Mesendoderm (in vitro differentiated cells): Measurements from ENCODE around the gene ZFHX3.

Experiments
- DNase-seq: peaks from one replicate; pipeline ENCODE4 v3.0.0; 2013
- H2AK5ac ChIP-seq: 2 replicates; pipeline ENCODE4 v1.6.1; 2013; ENCODE audit warnings: low read length, inconsistent platforms
- H2BK120ac ChIP-seq: 2 replicates; pipeline ENCODE4 v1.6.1; 2013; ENCODE audit warnings: low read depth, mild to moderate bottlenecking, low read length, moderate library complexity, mixed read lengths
- H2BK15ac ChIP-seq: replicated peaks from 2 replicates; pipeline ENCODE4 v1.6.1; 2013; ENCODE audit warnings: low read depth, mild to moderate bottlenecking, moderate library complexity
- H2BK5ac ChIP-seq: 2 replicates; pipeline ENCODE4 v1.6.1; 2013; ENCODE audit warnings: low read length, inconsistent platforms
- H3K18ac ChIP-seq: 2 replicates; pipeline ENCODE4 v1.6.1; 2013; ENCODE audit warnings: mild to moderate bottlenecking, low read length, mixed read lengths
- H3K23ac ChIP-seq: one replicate; pipeline ENCODE4 v1.6.1; 2013; ENCODE audit warnings: low read length
- H3K27ac ChIP-seq: 2 replicates; pipeline ENCODE4 v1.5.1; 2013; ENCODE audit warnings: low read depth, mild to moderate bottlenecking, inconsistent platforms, low read length, moderate library complexity
- H3K27me3 ChIP-seq: 2 replicates; pipeline ENCODE4 v1.6.1; 2013; ENCODE audit warnings: low read length, control low read depth, mild to moderate bottlenecking, inconsistent platforms; ENCODE audit not compliant: insufficient read depth, poor library complexity
- H3K36me3 ChIP-seq: 2 replicates; pipeline ENCODE4 v1.6.1; 2013; ENCODE audit warnings: low read length, inconsistent platforms; ENCODE audit not compliant: control insufficient read depth, insufficient read depth
- H3K4ac ChIP-seq: one replicate; pipeline ENCODE4 v1.6.1; 2013; ENCODE audit warnings: low read depth, mild to moderate bottlenecking, low read length, moderate library complexity
- H3K4me1 ChIP-seq: 2 replicates; pipeline ENCODE4 v1.6.1; 2013; ENCODE audit warnings: low read depth, low read length, inconsistent platforms; ENCODE audit not compliant: control insufficient read depth
- H3K4me2 ChIP-seq: 2 replicates; pipeline ENCODE4 v1.6.1; 2013; ENCODE audit warnings: low read length
- H3K4me3 ChIP-seq: 2 replicates; pipeline ENCODE4 v1.5.1; 2013; ENCODE audit warnings: mild to moderate bottlenecking, low read length
- H3K56ac ChIP-seq: one replicate; pipeline ENCODE4 v1.6.1; 2013; ENCODE audit warnings: low read length
- H3K79me1 ChIP-seq: 2 replicates; pipeline ENCODE4 v1.6.1; 2013; ENCODE audit warnings: low read length, inconsistent platforms
- H3K79me2 ChIP-seq: 2 replicates; pipeline ENCODE4 v1.6.1; 2013; ENCODE audit warnings: mild to moderate bottlenecking, low read length; ENCODE audit not compliant: control insufficient read depth, insufficient read depth
- H3K9ac ChIP-seq: 2 replicates; pipeline ENCODE4 v1.6.1; 2013; ENCODE audit warnings: low read length, inconsistent platforms
- H4K5ac ChIP-seq: one replicate; pipeline ENCODE4 v1.6.1; 2013; ENCODE audit warnings: low read length
- H4K8ac ChIP-seq: one replicate; pipeline ENCODE4 v1.6.1; 2013; ENCODE audit warnings: low read depth, mild to moderate bottlenecking, control low read depth, low read length, moderate library complexity
- WGBS: extraction: QIAGEN DNeasy Blood & Tissue Kit; methylation state at CpG from one replicate; pipeline ENCODE4 v1.1.7; 2013; ENCODE audit warnings: low lambda C conversion rate, missing lambda C conversion rate; ENCODE audit not compliant: insufficient coverage; ENCODE audit errors: extremely low coverage; 5-methylcytosine and 5-hydroxymethylcytosine counted together

Gene ZFHX3

DNA sequence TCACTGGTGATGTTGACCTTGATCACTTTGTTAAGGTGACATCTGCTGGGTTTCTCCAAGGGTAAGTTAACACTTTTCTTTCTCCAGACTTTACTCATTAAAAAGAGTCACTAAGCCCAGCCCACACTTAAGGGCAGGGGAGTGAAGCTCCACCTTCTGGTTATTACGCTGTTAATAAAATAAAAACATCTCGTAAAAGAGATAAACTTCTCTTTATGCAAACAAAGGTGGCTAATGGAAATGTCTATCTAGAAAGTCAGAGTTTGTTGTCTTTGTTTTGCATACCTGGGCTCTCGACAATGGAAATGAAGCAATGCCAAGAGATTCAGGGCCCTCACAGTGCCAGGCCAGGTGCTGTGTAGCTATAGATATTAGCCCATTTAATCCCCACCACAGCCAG lies 134.4 kb downstream of the ZFHX3 start:
- no peak overlapping the region for H3K4me2 ChIP-seq
- no peaks in the 10 kb centered on the region for H3K27me3 ChIP-seq
- H3K18ac ChIP-seq, result no peak overlapping the region
- no peak overlapping the region for H4K8ac ChIP-seq
- H2BK15ac ChIP-seq, result no peak overlapping the region
- H3K27ac ChIP-seq, result no peak overlapping the region
- H3K79me2 ChIP-seq, result no peaks in the 10 kb centered on the region
- DNase-seq, result no peak
- H3K36me3 ChIP-seq, result no peaks in the 10 kb centered on the region
- no peak overlapping the region for H4K5ac ChIP-seq
- H3K4ac ChIP-seq, result no peak overlapping the region
- no peak overlapping the region for H3K56ac ChIP-seq
- no peak overlapping the region for H3K9ac ChIP-seq
- no peak overlapping the region for H2BK120ac ChIP-seq
- no peaks in the 10 kb centered on the region for H3K4me1 ChIP-seq
- no CpG with 5 or more reads among the region's 3 CpGs for WGBS
- H3K4me3 ChIP-seq, result no peak overlapping the region
- no peaks in the 10 kb centered on the region for H3K79me1 ChIP-seq
- H2BK5ac ChIP-seq, result no peak overlapping the region
- no peak overlapping the region for H2AK5ac ChIP-seq
- H3K23ac ChIP-seq, result no peak overlapping the region

DNA sequence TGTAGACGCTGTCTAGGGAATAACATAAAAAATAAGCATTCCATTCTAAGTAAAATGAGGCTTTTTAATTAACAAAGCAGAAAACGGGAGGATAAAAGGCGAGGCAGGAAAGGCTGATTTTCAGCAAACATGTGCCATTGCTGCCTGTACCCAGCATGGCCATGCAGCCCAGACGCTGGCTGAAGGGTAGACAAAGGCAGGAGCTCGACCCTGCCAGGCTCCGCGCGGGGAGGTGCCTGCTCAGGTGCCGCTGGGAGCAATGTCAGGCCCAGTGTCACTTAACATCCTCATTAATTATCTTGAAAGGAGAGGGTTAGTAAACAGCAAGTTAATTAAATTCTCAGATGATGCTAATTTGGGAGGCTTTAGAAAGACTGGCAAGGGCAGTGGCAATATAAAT lies 136.0 kb downstream of the ZFHX3 start:
- Histone ChIP-seq H3K27me3 (no peaks in the 10 kb centered on the region), H3K4me1 (no peaks in the 10 kb centered on the region), H3K4me3 (no peak overlapping the region), H3K79me2 (no peaks in the 10 kb centered on the region), H3K56ac (no peak overlapping the region), H3K79me1 (no peaks in the 10 kb centered on the region), H2BK5ac (no peak overlapping the region), H3K36me3 (no peaks in the 10 kb centered on the region), H2BK15ac (no peak overlapping the region), H3K4me2 (no peak overlapping the region), H3K4ac (no peak overlapping the region), H3K23ac (no peak overlapping the region), H4K5ac (no peak overlapping the region), H3K9ac (no peak overlapping the region), H3K27ac (no peak overlapping the region), H4K8ac (no peak overlapping the region), H2AK5ac (no peak overlapping the region), H3K18ac (no peak overlapping the region), H2BK120ac (no peak overlapping the region)
- no peak for DNase-seq
- no CpG with 5 or more reads among the region's 9 CpGs for WGBS

DNA sequence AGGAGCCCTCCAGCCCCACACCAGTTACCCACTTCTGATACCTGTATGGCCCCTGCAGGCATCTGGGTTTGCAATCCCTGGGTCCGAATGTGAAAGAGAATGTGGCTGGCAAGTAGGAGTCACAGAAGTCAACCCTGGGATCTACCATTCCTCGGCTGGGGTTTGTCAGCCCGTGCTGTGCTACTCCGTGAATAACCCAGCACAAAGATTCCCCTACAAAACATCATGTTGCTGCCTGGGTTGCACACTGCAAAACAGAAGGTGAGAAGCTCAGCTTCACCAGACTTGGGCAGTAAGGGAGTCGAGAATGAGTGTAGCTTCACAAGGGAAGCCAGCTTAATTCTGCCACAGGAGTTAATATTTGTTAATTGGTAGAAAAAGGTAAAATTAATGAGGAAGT lies 137.1 kb downstream of the ZFHX3 start:
- no CpG with 5 or more reads among the region's 5 CpGs for WGBS

DNA sequence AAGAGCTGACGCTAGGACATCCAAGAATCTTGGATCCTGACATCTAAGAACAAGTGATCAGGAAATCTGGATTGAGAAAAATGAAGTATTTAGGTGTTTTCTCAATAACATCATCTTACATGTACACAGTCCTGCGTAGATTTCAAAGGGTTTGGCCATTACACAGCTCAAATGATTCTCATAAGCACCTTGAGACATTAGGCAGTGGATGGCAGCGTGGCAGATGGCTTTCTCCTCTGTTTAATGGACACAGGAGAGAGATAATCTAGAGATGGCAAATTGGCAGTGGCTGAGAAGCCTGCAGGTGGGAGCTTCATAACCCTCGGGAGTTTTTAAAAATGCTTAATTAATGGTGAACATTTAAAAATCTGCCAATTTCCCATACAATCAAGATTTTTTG lies 137.5 kb downstream of the ZFHX3 start:
- no peak overlapping the region for H3K23ac ChIP-seq
- no peaks in the 10 kb centered on the region for H3K27me3 ChIP-seq
- H3K18ac ChIP-seq, result no peak overlapping the region
- no peaks in the 10 kb centered on the region for H3K79me1 ChIP-seq
- no peak overlapping the region for H3K4me3 ChIP-seq
- no peaks in the 10 kb centered on the region for H3K4me1 ChIP-seq
- H3K79me2 ChIP-seq, result no peaks in the 10 kb centered on the region
- no peak overlapping the region for H3K4me2 ChIP-seq
- no peak overlapping the region for H2BK120ac ChIP-seq
- H3K27ac ChIP-seq, result no peak overlapping the region
- H3K9ac ChIP-seq, result no peak overlapping the region
- H4K5ac ChIP-seq, result no peak overlapping the region
- DNase-seq, result no peak
- WGBS, result no CpG with 5 or more reads among the region's 4 CpGs
- H2BK15ac ChIP-seq, result no peak overlapping the region
- no peak overlapping the region for H3K4ac ChIP-seq
- H2AK5ac ChIP-seq, result no peak overlapping the region
- H3K56ac ChIP-seq, result no peak overlapping the region
- no peak overlapping the region for H2BK5ac ChIP-seq
- H3K36me3 ChIP-seq, result no peaks in the 10 kb centered on the region
- H4K8ac ChIP-seq, result no peak overlapping the region

More for the DNA sequence above, 137.1 kb downstream of the ZFHX3 start:
- H2BK120ac ChIP-seq, result no peak overlapping the region
- no peak overlapping the region for H3K56ac ChIP-seq
- H2AK5ac ChIP-seq, result no peak overlapping the region
- no peaks in the 10 kb centered on the region for H3K36me3 ChIP-seq
- no peak overlapping the region for H3K4me3 ChIP-seq
- H4K8ac ChIP-seq, result no peak overlapping the region
- no peak overlapping the region for H3K18ac ChIP-seq
- no peak overlapping the region for H4K5ac ChIP-seq
- no peaks in the 10 kb centered on the region for H3K79me2 ChIP-seq
- no peak overlapping the region for H3K27ac ChIP-seq
- no peak overlapping the region for H2BK15ac ChIP-seq
- DNase-seq, result no peak
- no peaks in the 10 kb centered on the region for H3K4me1 ChIP-seq
- H3K4me2 ChIP-seq, result no peak overlapping the region
- H3K23ac ChIP-seq, result no peak overlapping the region
- no peaks in the 10 kb centered on the region for H3K79me1 ChIP-seq
- no peaks in the 10 kb centered on the region for H3K27me3 ChIP-seq
- no peak overlapping the region for H3K9ac ChIP-seq
- no peak overlapping the region for H2BK5ac ChIP-seq
- H3K4ac ChIP-seq, result no peak overlapping the region

DNA sequence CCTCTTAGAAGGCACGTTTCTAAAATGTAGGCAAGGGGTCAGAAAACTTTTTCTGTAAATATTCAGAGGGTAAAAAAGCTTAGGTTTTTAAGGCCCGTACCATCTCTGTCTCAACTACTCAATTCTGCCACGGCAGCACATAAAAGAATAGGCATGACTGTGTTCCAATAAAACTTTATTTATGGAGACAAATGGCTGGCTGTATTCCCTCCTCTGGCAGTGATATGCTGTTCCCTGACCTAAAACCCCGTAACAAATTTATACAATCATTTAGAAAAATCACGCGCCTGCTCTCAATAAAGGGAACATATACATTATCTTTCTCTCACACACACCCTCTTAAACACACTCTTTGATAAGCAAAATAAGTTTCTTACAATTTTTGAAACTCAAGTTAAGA lies 138.7 kb downstream of the ZFHX3 start:
- WGBS, result no CpG with 5 or more reads among the region's 6 CpGs
- Histone ChIP-seq H3K27ac (no peak overlapping the region), H3K4ac (no peak overlapping the region), H3K4me2 (no peak overlapping the region), H3K18ac (no peak overlapping the region), H2BK5ac (no peak overlapping the region), H3K23ac (no peak overlapping the region), H2BK15ac (no peak overlapping the region), H4K8ac (no peak overlapping the region), H3K79me2 (no peaks in the 10 kb centered on the region), H3K27me3 (no peaks in the 10 kb centered on the region), H3K4me3 (no peak overlapping the region), H3K36me3 (no peaks in the 10 kb centered on the region), H3K79me1 (no peaks in the 10 kb centered on the region), H2AK5ac (no peak overlapping the region), H4K5ac (no peak overlapping the region), H3K9ac (no peak overlapping the region), H2BK120ac (no peak overlapping the region), H3K56ac (no peak overlapping the region), H3K4me1 (no peaks in the 10 kb centered on the region)
- DNase-seq, result no peak

DNA sequence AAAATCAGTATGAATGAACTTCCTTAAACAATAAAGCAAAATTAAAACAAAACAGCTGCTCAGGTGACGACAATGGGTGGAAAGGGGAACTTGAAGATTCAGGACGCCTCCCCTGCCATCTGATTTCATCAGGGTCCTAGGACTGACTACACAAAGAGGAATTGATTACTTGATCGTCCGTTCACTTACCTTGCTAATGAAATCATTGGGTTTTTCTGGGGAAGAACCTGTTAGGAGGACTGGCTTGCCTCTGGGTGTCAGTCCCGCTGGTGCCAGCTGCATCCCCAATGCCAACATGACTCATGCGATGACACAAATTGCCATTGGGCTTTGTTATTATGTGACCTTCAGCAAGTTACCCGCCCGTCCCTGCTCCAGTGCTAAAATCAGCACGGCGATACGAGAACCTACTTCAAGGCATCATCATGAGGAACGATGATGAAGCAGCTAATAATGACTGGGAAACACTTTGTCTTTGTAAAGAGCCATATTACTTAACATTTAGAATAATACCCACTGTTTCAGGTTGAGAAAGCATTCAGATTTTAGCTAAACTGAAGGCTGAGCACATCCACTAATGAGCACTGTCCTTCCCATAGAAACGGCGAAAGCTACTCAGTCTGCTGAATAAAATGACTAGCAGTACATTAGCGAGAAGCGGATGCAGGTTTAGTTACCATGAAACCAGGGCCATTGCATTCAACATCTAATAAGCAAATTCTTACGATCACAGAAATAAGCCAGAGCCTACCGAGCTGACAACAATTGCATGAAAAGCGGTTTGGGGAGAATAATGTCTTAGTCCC lies 139.4 kb downstream of the ZFHX3 start:
- no peak for DNase-seq
- Histone ChIP-seq H3K36me3 (no peaks in the 10 kb centered on the region), H3K27me3 (no peaks in the 10 kb centered on the region), H2BK15ac (no peak overlapping the region), H3K4me3 (no peak overlapping the region), H3K79me2 (no peaks in the 10 kb centered on the region), H4K8ac (no peak overlapping the region), H3K4ac (no peak overlapping the region), H3K18ac (no peak overlapping the region), H3K56ac (no peak overlapping the region), H3K79me1 (no peaks in the 10 kb centered on the region), H2AK5ac (no peak overlapping the region), H3K23ac (no peak overlapping the region), H3K4me1 (no peaks in the 10 kb centered on the region), H2BK120ac (no peak overlapping the region), H3K27ac (no peak overlapping the region), H2BK5ac (no peak overlapping the region), H4K5ac (no peak overlapping the region), H3K9ac (no peak overlapping the region), H3K4me2 (no peak overlapping the region)
- WGBS, result no CpG with 5 or more reads among the region's 19 CpGs
